ENCODE measurements around the gene SOX5.
"Not testable (repeated sequence)": the region's sequence is repeated elsewhere in the genome, so short reads cannot be mapped to it uniquely, and the experiment has no call there.

The SOX5 gene

DNA sequence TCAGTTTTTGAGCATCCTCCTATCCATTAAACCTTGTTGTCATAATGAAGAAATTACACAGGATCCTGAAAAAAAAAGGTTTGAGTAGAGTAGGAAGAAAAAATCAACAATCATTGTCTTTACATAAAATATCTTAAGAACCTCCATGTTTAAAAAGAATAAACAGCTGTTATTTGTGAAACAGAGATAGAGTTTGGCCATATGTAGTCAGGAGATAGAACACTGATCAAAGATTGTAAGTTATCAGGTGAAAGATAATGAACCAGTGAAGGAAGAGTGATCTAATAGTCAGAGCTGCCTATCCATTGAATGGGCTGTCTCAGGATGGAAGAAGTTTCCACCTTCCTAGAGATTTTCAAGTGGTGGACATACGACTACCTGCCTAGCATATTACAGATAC lies 397.1 kb downstream of the SOX5 start:
- DNase-seq (ENCODE audit: low read depth in 4 of 4, low spot score in 1 of 4): no peak

DNA sequence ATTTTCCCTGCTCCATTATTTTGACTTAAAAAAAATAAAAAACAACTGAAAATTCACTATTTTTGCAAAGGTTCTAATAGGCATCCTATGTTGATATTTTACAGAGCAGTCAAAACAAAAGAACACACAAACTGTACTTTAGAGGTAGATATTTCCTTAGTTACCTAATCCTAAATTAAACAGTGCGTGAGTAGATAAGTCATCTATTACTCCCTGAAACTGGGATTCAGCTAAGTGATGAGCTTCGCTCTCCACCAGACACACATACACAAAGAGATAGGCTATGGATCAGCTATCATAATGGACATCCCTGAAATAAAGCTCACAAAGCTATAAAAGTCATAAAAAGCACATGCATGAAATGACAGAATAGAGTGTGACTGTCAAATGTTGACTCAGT lies 398.7 kb downstream of the SOX5 start:
- DNase-seq (ENCODE audit: low read depth in 4 of 4, low spot score in 1 of 4): no peak

DNA sequence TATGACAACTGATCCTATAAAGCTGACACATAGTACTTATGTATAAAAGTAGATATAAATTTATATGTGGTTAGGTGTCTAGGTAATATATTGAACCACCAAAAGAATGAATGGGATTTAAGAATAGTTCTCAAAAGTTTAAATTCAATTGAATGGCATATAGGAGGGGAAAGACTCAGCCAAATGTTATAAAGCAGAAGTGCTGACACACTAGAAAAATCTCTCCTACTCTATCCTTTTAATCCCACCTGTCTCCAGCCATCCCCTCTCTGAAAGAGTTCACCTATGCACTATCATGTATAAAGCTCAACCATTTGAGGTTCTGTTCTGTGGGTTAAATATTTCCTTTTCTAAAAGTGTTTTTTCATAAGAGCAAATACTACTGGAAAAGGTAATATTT lies 400.7 kb downstream of the SOX5 start:
- no peak for DNase-seq (ENCODE audit: low read depth in 4 of 4, low spot score in 1 of 4)

DNA sequence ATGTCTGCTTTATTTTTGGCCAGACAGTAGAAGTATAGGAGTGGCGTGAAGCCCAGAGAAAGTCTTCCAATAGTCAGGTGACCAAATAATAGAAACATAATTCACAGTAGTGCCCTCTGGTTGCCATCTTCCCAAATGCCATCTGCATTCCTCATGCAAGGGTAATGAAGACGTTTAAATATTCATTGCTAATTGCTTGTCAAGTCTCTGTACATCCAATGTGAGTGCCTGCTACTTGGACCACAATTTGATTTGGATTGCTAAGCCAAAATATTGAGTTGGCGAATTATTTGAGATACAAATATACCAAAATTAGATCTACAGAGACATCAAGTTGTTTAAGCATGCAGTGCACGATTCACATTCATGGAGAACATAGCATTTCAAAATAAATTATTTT lies 402.7 kb downstream of the SOX5 start:
- DNase-seq (ENCODE audit: low read depth in 4 of 4, low spot score in 1 of 4): no peak

DNA sequence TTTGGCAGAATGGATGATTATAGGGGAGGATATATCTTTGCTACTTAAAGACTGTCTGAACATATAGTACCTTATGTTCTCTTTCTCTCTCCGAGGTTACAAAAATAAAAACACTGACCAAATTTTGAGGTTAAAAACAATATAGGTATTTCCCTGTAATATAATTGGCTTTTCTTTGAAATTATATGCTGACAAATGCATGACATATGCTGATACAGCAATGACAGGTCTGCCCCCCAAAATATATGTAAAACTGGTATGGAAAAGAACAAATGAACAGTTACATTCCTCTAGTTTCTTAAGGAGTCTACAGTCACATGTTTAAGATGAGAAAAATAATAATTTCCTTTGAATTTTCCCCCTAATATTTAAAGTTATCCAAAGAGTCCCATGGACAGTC lies 405.7 kb downstream of the SOX5 start:
- no peak for DNase-seq (ENCODE audit: low read depth in 4 of 4, low spot score in 1 of 4)

DNA sequence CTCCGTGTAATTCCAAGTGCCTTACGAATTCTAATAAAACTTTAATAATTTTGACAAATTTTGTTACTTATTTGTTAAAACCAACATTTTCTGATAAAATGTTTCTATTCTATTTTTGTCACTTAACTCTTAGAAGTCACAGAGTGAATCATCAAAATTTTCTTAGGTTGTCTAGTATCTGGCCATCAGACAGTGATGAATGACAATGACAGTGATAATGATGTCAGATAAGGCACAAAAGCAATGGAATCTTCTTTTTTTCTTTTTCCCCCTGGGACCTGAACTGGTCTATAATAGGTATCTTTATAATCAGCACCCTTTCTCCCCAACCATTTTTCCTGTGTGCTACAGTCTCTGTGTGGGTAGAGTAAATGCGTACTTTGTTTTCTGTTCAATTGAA lies 407.3 kb downstream of the SOX5 start:
- no peak for DNase-seq (ENCODE audit: low read depth in 4 of 4, low spot score in 1 of 4)

DNA sequence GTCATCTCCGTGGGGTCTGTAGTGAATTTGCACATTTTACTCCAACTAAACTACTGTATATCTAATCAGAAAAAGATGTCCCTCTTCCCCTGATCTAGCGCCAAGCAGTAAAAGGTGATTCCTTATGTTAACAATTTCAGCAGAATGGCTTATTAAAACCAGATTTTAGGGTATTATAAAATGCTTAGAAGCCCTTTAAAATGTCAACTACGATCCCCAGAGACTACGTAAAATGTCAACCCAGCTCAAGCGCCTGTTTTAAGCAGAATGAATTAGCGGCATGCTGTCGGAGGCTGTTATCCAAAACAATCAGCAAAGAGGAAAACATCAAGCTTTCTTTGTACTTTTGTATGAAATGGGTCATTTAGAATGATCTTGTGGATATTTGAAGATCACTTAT lies 408.9 kb downstream of the SOX5 start:
- no peak for DNase-seq (ENCODE audit: low read depth in 4 of 4, low spot score in 1 of 4)

DNA sequence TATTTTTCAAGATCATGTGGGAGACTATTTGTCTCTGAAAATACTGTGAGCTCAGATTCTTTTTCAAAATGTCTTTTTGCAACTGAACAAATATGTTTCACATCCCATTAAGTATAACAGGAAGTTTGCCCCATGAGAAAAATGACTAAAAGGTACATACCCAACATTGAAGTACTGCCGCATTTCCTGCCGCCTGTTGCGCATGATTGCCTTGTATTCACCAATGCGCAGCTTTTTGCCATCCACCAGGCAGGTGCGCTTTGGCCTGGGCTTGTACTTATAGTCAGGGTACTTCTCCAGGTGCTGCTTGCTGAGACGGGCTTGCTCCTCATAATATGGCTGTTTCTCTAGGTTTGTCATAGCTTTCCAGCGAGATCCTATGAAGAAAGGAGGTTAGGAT lies 413.2 kb downstream of the SOX5 start:
- DNase-seq (ENCODE audit: low read depth in 4 of 4, low spot score in 1 of 4): no peak

DNA sequence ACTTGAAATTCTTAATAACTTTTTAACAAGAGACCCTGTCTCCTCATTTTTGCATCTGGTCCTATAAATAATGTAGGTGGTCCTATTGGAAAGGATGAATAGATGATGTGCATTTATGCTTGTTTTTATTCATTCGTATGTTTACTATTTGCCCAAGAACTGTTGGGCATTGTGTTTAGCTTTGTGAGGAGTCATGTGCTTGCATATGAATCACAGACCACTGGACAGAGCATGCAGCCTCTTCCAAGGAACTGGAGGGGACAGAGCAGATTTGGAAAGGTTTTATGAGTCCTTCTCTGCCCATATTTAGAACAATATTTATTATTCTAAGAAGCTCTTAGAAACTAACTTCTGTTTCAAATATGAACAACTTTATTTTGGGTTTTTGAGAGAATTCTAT lies 414.0 kb downstream of the SOX5 start:
- DNase-seq (ENCODE audit: low read depth in 4 of 4, low spot score in 1 of 4): no peak

DNA sequence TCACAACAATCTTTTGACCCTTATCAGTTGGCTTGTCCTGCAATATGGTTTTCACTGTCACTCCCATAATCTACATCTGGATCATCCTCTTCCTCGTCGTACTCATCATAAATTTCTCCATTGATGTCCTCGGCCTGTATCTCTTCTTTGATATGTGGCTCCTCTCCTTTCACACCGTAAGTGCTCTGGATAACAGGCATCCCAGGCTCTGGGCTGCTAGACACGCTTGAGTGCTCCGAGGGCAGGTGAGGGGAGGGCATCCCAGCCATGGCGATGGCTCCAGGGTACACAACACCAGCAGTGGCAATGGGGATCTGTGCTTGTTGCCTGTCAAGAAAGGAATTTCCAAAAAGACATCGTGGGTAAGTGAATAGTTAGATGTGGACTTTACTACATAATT lies 415.3 kb downstream of the SOX5 start:
- no peak for DNase-seq (ENCODE audit: low read depth in 4 of 4, low spot score in 1 of 4)

DNA sequence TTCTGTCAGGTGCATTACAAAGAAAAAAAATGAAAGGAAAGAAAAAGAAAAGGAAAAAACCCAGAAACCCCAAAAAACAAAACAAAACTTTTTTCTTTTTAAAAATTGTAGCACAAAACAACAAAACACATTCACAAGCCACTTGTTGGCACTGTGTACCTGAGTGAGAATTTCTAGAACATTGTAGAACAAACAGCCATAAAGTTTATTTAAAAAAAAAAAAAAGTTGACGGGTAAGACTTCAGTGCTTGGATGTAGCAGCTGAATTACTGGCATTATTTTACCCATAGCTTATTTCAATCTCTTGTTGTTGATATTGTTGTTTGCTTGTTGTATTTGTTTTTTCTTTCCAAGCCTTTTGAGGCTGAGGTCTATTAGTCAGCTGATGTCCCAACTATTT lies 415.8 kb downstream of the SOX5 start:
- DNase-seq (ENCODE audit: low read depth in 4 of 4, low spot score in 1 of 4): no peak

DNA sequence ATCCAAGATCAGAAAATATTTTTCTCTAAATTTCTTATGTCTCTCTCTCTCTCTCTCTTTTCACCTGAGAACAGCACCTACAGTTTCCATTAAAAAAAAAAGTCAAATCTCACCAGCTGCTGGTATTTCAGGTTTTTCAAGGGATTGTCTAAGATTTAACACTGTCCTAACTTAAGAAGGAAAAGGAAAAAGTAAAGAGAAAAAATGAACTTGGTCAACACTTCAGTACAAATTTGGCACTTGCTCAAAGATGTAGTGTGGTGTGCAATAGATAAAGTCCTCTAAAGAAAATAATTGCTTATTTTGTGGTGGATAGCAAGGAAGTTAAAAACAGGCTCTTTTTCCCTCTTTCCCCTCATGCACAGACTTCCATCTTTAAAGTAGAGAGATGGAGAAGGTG lies 416.2 kb downstream of the SOX5 start:
- DNase-seq (ENCODE audit: low read depth in 4 of 4, low spot score in 1 of 4): no peak

DNA sequence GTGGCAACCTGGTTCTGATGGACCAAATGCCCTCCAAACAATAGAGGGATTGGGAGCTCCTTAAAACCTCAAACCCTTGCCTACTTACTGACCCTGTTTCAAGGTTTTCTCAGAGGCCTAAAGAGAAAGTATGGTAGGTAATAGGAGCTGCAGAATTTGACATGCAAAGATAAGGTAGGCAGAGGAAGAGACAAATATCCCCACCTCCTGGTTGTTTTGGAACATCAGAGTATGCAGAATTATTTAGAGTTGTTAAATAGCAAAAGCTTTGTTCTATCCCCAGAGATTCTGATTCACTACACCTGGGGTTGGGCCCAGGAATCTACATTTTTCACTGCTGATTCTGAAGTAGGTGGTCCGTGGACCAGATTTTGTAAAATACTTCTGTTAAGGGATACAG lies 421.2 kb downstream of the SOX5 start:
- DNase-seq (ENCODE audit: low read depth in 4 of 4, low spot score in 1 of 4): no peak

DNA sequence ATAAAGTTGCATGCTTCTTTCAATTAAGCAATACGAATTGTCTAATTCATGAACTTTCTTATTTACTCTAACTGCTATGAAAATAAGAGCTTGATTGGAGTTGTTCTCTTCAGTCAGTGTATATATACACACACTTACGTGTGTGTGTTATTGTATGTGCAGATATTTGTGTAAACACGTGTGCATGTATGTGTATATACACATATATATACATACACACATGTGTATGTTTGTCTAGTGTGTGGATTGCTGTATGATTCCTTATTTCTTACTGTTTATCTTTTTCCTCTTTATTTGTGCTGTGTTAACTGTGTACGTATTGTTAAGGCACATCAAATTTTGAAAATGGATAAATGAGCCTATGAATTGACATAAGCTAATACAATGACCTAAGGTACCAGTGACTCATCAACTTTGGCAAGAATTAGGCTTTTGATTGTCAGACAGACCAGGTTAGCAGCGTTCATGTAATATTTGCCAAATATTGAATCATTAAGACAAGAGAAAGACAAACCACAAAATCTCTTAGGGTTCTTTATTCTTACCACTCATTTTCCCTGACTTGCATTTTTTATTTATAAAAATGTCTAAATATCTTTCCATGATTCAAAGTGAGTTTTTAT lies 423.9 kb downstream of the SOX5 start:
- DNase-seq (ENCODE audit: low read depth in 4 of 4, low spot score in 1 of 4): no peak

DNA sequence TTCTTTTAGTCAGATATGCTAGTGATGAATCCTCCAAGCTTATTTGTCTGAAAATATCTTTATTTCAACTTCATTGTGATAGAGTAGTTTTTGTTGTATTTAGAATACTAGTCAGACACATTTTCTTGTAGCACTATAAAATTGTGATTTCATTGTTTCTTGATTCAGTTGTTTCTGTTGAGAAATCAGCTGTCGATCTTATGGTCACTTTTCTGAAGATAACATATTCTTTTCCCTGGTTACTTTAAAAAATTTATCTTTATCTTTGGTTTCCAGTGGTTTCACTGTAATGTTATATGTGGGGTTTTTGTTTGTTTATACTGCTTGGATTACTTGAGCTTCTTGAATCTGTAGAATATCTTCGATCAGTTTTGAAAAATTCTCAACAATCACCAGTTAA lies 426.1 kb downstream of the SOX5 start:
- no peak for DNase-seq (ENCODE audit: low read depth in 4 of 4, low spot score in 1 of 4)

DNA sequence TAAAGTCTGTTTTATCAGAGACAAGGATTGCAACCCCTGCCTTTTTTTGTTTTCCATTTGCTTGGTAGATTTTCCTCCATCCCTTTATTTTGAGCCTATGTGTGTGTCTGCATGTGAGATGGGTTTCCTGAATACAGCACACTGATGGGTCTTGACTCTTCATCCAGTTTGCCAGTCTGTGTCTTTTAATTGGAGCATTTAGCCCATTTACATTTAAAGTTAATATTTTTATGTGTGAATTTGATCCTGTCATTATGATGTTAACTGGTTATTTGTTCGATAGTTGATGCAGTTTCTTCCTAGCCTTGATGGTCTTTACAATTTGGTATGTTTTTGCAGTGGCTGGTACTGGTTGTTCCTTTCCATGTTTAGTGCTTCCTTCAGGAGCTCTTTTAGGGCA lies 430.0 kb downstream of the SOX5 start:
- DNase-seq (ENCODE audit: low read depth in 4 of 4, low spot score in 1 of 4): not testable (repeated sequence)

DNA sequence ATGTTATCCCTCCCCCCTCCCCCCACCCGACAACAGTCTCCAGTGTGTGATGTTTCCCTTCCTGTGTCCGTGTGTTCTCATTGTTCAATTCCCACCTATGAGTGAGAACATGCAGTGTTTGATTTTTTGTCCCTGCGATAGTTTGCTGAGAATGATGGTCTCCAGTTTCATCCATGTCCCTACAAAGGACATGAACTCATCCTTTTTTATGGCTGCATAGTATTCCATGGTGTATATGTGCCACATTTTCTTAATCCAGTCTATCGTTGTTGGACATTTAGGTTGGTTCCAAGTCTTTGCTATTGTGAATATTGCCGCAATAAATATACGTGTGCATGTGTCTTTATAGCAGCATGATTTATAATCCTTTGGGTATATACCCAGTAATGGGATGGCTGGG lies 433.7 kb downstream of the SOX5 start:
- not testable (repeated sequence) for DNase-seq (ENCODE audit: low read depth in 4 of 4, low spot score in 1 of 4)

DNA sequence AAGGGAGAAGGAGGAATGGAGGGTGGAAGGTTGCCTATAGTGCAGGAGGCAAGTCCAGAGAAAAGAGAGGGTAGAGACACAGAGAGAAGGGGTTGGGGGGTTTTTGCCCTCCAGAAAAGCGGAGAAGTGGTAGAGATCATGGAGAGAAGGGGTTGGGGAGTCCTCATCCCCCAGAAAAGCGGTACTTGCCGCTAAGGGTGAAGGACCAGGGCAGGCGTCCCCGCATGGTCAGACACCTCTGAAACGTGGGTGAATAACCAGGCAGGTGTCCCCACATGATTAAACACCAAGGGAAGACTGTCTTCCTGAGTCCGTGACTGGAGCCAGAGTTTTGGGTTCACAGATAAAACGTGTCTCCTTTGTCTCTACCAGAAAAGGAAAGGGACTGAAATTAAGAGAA lies 439.0 kb downstream of the SOX5 start:
- DNase-seq (ENCODE audit: low read depth in 4 of 4, low spot score in 1 of 4): no peak

DNA sequence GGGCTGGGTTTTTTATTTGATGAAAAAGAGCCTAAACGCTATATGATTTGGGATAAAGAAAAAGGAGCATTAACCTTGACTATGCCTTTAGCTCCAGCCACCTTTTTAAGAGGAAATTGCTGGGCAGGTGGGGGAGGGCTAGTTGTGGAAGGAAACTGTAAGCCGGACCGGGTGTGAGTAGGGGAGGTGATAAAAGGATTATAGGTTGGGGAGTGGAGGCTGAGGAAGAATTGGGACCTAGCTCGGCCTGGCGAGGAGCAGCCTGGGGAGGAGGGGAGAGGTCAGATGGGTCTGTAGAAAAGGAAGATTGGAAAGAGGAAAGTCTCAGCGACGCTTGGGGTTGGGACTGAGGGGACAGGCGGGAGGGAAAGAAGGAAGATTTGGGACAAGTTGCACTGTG lies 439.6 kb downstream of the SOX5 start:
- DNase-seq (ENCODE audit: low read depth in 4 of 4, low spot score in 1 of 4): not testable (repeated sequence)

DNA sequence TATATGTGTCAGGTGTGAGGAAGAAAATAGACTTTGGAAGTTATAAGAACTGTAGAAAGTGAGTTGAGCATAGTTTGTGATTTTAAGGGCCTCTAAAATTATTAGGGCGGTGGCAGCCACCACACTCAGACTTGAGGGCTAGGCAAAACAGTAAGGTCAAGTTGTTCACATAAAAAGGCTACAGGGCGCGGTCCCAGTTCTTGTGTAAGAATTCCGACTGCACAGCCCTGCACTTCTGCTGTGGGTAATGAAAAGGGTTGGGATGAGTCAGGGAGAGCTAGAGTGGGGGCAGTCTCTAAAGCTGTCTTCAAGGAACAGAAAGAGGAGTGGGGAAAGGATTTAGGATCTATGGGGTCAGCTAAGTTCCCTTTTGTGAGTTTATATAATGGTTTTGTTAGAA lies 441.7 kb downstream of the SOX5 start:
- not testable (repeated sequence) for DNase-seq (ENCODE audit: low read depth in 4 of 4, low spot score in 1 of 4)

DNA sequence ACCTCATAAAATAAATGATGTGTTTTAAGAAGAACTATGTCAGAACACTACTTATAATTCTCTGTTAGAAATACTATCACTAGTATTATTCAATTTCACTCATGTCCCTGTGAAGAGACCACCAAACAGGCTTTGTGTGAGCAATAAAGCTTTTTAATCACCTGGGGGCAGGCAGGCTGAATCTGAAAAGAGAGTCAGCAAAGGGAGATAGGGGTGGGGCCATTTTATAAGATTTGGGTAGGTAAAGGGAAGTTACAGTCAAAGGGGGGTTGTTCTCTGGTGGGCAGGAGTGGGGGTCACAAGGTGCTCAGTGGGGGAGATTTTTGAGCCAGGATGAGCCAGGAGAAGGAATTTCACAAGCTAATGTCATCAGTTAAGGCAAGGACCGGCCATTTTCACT lies 443.7 kb downstream of the SOX5 start:
- DNase-seq (ENCODE audit: low read depth in 4 of 4, low spot score in 1 of 4): not testable (repeated sequence)

DNA sequence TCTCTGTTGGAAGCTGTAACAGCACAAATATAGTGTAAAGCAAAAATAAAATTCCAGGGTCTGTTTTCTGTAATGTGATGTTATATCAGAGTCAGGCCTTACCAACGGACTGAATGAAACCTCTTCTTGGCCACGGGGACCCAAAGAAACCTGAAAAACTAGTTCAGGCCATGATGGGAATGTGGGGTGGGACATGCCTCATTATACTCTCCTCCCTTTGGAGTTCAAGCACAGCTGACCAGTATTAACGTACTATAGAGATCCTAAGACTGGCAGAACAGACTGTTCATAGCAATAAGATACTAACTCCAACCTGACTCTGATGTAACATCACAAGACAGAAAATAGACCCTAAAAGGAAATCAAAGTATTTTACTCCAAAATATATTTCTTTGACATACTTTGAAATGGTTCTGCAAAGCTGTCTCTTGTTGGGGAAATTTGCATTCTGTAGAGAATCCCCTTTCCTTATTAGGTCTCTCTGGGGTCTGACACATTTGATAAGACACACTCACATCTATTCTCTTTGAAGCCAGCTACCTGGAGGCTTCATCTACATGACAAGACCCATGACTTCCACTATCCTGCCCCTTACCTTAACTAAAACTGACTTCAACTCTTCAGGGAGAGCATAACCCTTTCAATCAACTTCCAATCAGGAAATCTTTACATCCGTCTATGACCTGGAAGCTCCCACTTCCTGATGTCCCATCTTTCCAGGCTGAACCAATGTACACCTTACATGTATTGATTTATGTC lies 444.6 kb downstream of the SOX5 start:
- DNase-seq (ENCODE audit: low read depth in 4 of 4, low spot score in 1 of 4): no peak

DNA sequence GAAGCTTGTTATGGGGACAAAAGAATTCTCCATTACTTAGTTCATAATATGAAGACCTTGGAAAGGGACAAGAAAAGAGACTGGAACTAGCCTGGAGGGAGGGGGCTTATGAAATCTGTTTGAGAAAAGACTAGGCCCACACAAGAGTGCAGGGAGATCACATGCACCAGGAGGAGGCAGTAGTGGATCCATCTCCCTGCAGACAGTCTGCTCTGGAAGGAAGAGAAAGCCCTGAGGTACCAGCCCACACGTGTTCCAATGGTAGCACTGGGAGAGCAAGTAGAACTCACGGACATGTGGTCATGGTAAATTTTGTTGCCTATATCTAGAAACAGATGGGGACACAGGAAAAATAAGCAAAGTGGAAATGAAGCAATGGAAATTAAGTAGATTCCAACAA lies 445.4 kb downstream of the SOX5 start:
- DNase-seq (ENCODE audit: low read depth in 4 of 4, low spot score in 1 of 4): no peak
